Measurements from ENCODE around the gene PHKB. TPM values are rescaled to one million over a fixed set of nuclear protein-coding genes. Genes with fewer than 3 reads are reported as not detected.

The PHKB gene
- total and polyA plus RNA-seq, 2 donors (not counting 1 experiment from before 2014, with no cell fraction given): 79.0 to 103 TPM

DNA sequence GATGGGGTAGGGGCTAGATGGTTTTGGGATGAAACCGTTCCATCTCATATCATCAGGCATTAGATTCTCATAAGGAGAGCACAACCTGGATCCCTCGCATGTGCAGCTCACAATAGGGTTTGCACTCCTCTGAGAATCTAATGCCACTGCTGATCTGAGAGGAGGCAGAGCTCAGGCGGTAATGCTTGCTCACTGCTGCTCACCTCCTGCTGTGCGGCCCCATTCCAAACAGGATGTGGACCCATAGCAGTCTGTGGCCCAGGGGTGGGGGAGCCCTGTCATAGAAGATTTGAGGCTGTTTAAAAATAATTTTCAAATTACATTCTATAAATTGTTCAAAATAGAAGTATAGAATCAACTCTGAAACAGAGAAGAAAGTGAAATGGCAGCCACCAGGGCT is 50.8 kb downstream of the PHKB start:
- Histone ChIP-seq H3K79me2 (ENCODE audit: control insufficient read depth, insufficient read depth, low read length) (no peaks in the 10 kb centered on the region), H4K20me1 (ENCODE audit: control insufficient read depth, extremely low read depth, insufficient read depth, low read length) (no peaks in the 10 kb centered on the region), H3K36me3 (ENCODE audit: control insufficient read depth, insufficient read depth, low read length) (peaks cover 1% of the 10 kb centered on the region), H3K4me1 (ENCODE audit: control insufficient read depth, extremely low read depth, insufficient read depth, low read length) (no peaks in the 10 kb centered on the region), H3K27ac (ENCODE audit: insufficient read depth, low read length) (no peak overlapping the region), H2AFZ (ENCODE audit: low read length) (no peak overlapping the region), H3K9ac (ENCODE audit: insufficient read depth, low read length) (no peak overlapping the region), H3K4me2 (ENCODE audit: extremely low read depth, insufficient read depth, low read length) (no peak overlapping the region), H3K9me3 (ENCODE audit: control insufficient read depth, insufficient read depth, low read depth, low read length) (no peaks in the 10 kb centered on the region), H3K4me3 (replicated peaks in 1 of 4; ENCODE audit: control extremely low read depth in 1 of 4, insufficient read depth in 1 of 4, low read depth in 3 of 4, low read length in 4 of 4) (no peak overlapping the region), H3K27me3 (ENCODE audit: control insufficient read depth, insufficient read depth, low read length) (no peaks in the 10 kb centered on the region)
- TF ChIP-seq, protein P1, sequence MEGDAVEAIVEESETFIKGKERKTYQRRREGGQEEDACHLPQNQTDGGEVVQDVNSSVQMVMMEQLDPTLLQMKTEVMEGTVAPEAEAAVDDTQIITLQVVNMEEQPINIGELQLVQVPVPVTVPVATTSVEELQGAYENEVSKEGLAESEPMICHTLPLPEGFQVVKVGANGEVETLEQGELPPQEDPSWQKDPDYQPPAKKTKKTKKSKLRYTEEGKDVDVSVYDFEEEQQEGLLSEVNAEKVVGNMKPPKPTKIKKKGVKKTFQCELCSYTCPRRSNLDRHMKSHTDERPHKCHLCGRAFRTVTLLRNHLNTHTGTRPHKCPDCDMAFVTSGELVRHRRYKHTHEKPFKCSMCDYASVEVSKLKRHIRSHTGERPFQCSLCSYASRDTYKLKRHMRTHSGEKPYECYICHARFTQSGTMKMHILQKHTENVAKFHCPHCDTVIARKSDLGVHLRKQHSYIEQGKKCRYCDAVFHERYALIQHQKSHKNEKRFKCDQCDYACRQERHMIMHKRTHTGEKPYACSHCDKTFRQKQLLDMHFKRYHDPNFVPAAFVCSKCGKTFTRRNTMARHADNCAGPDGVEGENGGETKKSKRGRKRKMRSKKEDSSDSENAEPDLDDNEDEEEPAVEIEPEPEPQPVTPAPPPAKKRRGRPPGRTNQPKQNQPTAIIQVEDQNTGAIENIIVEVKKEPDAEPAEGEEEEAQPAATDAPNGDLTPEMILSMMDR (conservative IDR thresholded peaks at IDR 0.05 in 1 of 2, IDR thresholded peaks at IDR 0.05 in 1 of 2; ENCODE audit: low read depth in 1 of 2, low read length in 2 of 2): no peak
- no peak for DNase-seq (ENCODE audit: low read depth in 2 of 2)

DNA sequence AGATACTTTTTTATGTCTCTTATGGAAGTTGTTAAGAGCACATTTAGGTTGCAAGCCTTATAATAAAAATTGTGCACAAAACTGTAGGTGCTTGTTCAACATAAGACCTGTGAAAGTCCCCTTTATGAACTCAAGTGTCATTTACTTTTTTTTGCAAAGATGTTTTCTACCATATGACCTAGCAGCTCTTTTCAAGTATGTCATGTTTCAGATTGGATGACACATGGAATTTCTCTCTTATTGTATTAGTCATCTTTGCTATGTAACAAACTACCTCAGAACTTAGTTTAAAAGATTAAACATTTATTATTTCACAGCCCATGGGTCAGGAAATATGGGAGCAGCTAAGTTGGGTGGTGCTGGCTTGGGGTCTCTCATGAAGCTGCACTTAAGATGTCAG is 57.9 kb downstream of the PHKB start:
- DNase-seq (ENCODE audit: low read depth in 2 of 2): peak; percentile 12 to 13
- no peaks in the 10 kb centered on the region for H3K79me2 ChIP-seq (ENCODE audit: control insufficient read depth, insufficient read depth, low read length)
- H3K36me3 ChIP-seq (ENCODE audit: control insufficient read depth, insufficient read depth, low read length): peaks cover 1% of the 10 kb centered on the region

DNA sequence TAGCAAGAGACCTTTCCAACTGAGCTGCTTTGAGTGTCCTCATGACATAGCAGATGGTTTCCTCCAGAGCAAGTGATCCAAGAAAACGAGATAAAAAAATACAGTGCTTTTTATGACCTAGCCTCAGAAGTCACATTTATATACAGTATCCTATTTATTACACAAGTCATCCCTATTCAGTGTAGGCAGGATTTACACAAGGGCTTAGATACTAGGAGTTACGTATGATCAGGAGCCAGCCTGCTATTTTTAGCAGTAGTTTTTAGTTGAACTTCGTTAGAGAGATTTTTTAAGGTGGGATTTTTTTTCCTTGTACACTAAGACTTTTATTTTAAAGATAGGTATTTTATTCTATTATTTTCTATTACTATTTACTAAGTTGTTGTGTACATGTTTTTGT is 58.4 kb downstream of the PHKB start:
- DNase-seq (ENCODE audit: low read depth in 2 of 2): no peak

More for the DNA sequence above, 57.9 kb downstream of the PHKB start:
- H2AFZ ChIP-seq (ENCODE audit: low read length): no peak overlapping the region
- no peak overlapping the region for H3K4me3 ChIP-seq (replicated peaks in 1 of 4; ENCODE audit: control extremely low read depth in 1 of 4, insufficient read depth in 1 of 4, low read depth in 3 of 4, low read length in 4 of 4)
- H4K20me1 ChIP-seq (ENCODE audit: control insufficient read depth, extremely low read depth, insufficient read depth, low read length): no peaks in the 10 kb centered on the region
- no peaks in the 10 kb centered on the region for H3K9me3 ChIP-seq (ENCODE audit: control insufficient read depth, insufficient read depth, low read depth, low read length)
- no peaks in the 10 kb centered on the region for H3K27me3 ChIP-seq (ENCODE audit: control insufficient read depth, insufficient read depth, low read length)
- no peak overlapping the region for H3K9ac ChIP-seq (ENCODE audit: insufficient read depth, low read length)
- no peak overlapping the region for H3K27ac ChIP-seq (ENCODE audit: insufficient read depth, low read length)
- no peak overlapping the region for H3K4me2 ChIP-seq (ENCODE audit: extremely low read depth, insufficient read depth, low read length)
- H3K4me1 ChIP-seq (ENCODE audit: control insufficient read depth, extremely low read depth, insufficient read depth, low read length): peaks cover 2% of the 10 kb centered on the region
- TF ChIP-seq, protein P1 (conservative IDR thresholded peaks at IDR 0.05 in 1 of 2, IDR thresholded peaks at IDR 0.05 in 1 of 2; ENCODE audit: low read depth in 1 of 2, low read length in 2 of 2): no peak
- TF ChIP-seq EZH2 (IDR thresholded peaks at IDR 0.05; ENCODE audit: low read length, missing control alignments): no peak

More for the DNA sequence above, 58.4 kb downstream of the PHKB start:
- Histone ChIP-seq H2AFZ (ENCODE audit: low read length) (no peak overlapping the region), H3K27ac (ENCODE audit: insufficient read depth, low read length) (no peak overlapping the region), H3K27me3 (ENCODE audit: control insufficient read depth, insufficient read depth, low read length) (no peaks in the 10 kb centered on the region), H4K20me1 (ENCODE audit: control insufficient read depth, extremely low read depth, insufficient read depth, low read length) (no peaks in the 10 kb centered on the region), H3K4me2 (ENCODE audit: extremely low read depth, insufficient read depth, low read length) (no peak overlapping the region), H3K4me3 (replicated peaks in 1 of 4; ENCODE audit: control extremely low read depth in 1 of 4, insufficient read depth in 1 of 4, low read depth in 3 of 4, low read length in 4 of 4) (no peak overlapping the region), H3K79me2 (ENCODE audit: control insufficient read depth, insufficient read depth, low read length) (no peaks in the 10 kb centered on the region), H3K4me1 (ENCODE audit: control insufficient read depth, extremely low read depth, insufficient read depth, low read length) (peaks cover 2% of the 10 kb centered on the region), H3K36me3 (ENCODE audit: control insufficient read depth, insufficient read depth, low read length) (peaks cover 1% of the 10 kb centered on the region), H3K9ac (ENCODE audit: insufficient read depth, low read length) (no peak overlapping the region), H3K9me3 (ENCODE audit: control insufficient read depth, insufficient read depth, low read depth, low read length) (no peaks in the 10 kb centered on the region)
- TF ChIP-seq, protein P1 (conservative IDR thresholded peaks at IDR 0.05 in 1 of 2, IDR thresholded peaks at IDR 0.05 in 1 of 2; ENCODE audit: low read depth in 1 of 2, low read length in 2 of 2): no peak
- TF ChIP-seq EZH2 (IDR thresholded peaks at IDR 0.05; ENCODE audit: low read length, missing control alignments): no peak
